ENCODE measurements around the gene AFAP1.
A peak's percentile ranks its signal among the peaks of the same experiment; 100 is the strongest.

The AFAP1 gene

DNA sequence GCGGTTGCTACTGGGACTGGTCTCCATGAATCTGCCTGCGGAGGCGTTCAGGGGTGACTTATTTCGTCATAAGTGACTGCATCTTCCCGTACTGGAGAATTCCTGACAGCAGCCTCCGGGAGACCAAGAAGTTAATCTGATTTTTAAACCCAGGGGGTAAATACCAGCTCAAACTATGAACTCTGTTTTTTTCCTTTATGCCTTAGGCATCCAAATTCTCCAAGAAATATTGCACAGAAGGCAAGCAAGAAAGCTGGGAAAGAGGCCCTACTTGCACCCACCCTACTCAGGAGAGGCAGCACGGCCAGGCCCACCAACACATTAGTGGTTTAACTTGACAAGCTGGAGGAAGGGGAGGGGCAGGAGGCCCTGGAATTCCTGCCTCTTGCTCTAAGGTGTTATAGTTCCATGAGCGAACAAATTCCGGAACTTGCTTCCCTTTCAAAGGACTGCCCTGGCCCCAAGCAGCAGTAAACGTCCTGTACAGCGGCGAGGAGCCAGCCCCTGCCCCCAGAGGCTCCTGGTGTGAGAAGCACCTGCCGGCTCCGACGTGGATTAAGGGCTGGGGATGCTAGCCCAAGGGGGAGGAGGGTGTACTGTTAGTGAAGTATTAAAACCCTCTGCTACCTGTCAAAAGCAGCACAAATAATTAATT is 177.2 kb downstream of the AFAP1 start:
- intact Hi-C loops (cut with DNase I; ENCODE audit: low total_unique reads), result loop anchor here (5.0 kb wide), 1 partner anchor 225 kb away; no protein-coding TSS in a partner anchor

GRCh38 chr4:7761720-7762119 is 177.9 kb downstream of the AFAP1 start:
- TF ChIP-seq CTCF (IDR thresholded peaks at IDR 0.05), result peak; percentile 77 to 83
- H3K36me3 ChIP-seq, result peaks cover 5 to 70% (median 37%) of the 10 kb centered on the region in 3 donors
- intact Hi-C loops (cut with DNase I; ENCODE audit: low total_unique reads), result loop anchor here (5.0 kb wide), 1 partner anchor 226 kb away; no protein-coding TSS in a partner anchor
- no peaks in the 10 kb centered on the region for H3K27me3 ChIP-seq
- no peaks in the 10 kb centered on the region for H3K9me3 ChIP-seq
- peaks cover 0 to 14% (median 2%) of the 10 kb centered on the region in 4 donors for H3K4me1 ChIP-seq
- H3K4me3 ChIP-seq, result no peak overlapping the region
- H3K27ac ChIP-seq, result peak overlapping the region in 1 of 2 donors; percentile 1
- peak; percentile 84 to 89 for DNase-seq

More for the DNA sequence above, 177.2 kb downstream of the AFAP1 start:
- H3K36me3 ChIP-seq, result peaks cover 5 to 74% (median 43%) of the 10 kb centered on the region in 3 donors
- no peaks in the 10 kb centered on the region for H3K9me3 ChIP-seq
- no peaks in the 10 kb centered on the region for H3K27me3 ChIP-seq
- H3K27ac ChIP-seq, result peak overlapping the region in 1 of 2 donors; percentile 1
- peaks cover 0 to 11% (median 2%) of the 10 kb centered on the region in 4 donors for H3K4me1 ChIP-seq
- DNase-seq, result no peak
- no peak for TF ChIP-seq CTCF (IDR thresholded peaks at IDR 0.05)
- H3K4me3 ChIP-seq, result no peak overlapping the region

DNA sequence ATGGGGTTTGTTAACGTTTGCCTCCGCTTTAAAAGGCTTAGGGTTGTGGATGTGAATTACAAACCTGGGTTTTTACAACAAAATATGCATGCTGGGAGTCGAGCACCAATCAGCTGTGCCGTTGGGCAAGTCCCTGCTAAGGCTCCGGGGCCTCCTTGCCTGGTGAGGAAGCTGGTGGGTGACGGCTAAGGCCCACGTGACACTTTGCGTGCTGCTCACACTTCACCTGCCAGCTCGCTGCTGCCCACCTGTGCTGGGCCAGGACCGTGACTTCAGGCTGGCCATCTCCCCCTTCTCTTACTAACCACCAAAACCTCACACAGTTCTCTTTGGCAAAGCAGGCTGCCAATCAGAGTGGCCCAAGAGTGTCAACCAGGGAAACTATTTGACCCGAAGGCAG is 178.3 kb downstream of the AFAP1 start:
- Histone ChIP-seq H3K4me1 (peaks cover 0 to 14% (median 2%) of the 10 kb centered on the region in 4 donors), H3K4me3 (no peak overlapping the region), H3K36me3 (peaks cover 5 to 69% (median 33%) of the 10 kb centered on the region in 3 donors), H3K9me3 (no peaks in the 10 kb centered on the region), H3K27me3 (no peaks in the 10 kb centered on the region), H3K27ac (no peak overlapping the region)
- TF ChIP-seq CTCF (IDR thresholded peaks at IDR 0.05), result no peak
- intact Hi-C loops (cut with DNase I; ENCODE audit: low total_unique reads), result loop anchor here (5.0 kb wide), 1 partner anchor 226 kb away; no protein-coding TSS in a partner anchor
- DNase-seq, result no peak

DNA sequence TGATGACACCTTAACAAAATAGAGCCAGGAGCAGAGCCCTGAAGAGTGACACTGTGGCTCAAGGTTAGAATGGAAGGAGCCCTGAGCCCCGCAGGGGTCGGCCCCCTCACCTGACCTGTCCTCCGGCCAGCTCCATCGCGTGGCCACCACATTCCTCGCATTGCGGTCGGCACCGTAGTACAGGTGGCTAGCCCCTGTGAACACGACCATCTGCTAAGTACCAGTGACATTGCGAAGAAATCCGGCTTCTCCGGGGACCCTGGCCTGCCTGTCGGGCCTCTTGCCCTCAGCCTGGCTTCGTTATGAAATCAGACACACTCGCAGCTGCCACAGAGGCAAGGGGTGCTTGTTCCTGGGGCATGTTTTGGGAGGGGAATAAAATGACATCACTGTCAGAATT is 179.0 kb downstream of the AFAP1 start:
- DNase-seq, result no peak
- TF ChIP-seq CTCF (IDR thresholded peaks at IDR 0.05), result no peak
- H3K27me3 ChIP-seq, result no peaks in the 10 kb centered on the region
- peaks cover 5 to 69% (median 27%) of the 10 kb centered on the region in 3 donors for H3K36me3 ChIP-seq
- H3K27ac ChIP-seq, result no peak overlapping the region
- H3K4me3 ChIP-seq, result no peak overlapping the region
- H3K9me3 ChIP-seq, result no peaks in the 10 kb centered on the region
- intact Hi-C loops (cut with DNase I; ENCODE audit: low total_unique reads), result loop anchor here (5.0 kb wide), 1 partner anchor 227 kb away; no protein-coding TSS in a partner anchor
- H3K4me1 ChIP-seq, result peaks cover 0 to 14% (median 2%) of the 10 kb centered on the region in 4 donors

GRCh38 chr4:7760228-7760627 is 179.4 kb downstream of the AFAP1 start:
- DNase-seq, result no peak
- H3K27ac ChIP-seq, result no peak overlapping the region
- intact Hi-C loops (cut with DNase I; ENCODE audit: low total_unique reads), result loop anchor here (5.0 kb wide), 1 partner anchor 227 kb away; no protein-coding TSS in a partner anchor
- TF ChIP-seq CTCF (IDR thresholded peaks at IDR 0.05), result no peak
- no peaks in the 10 kb centered on the region for H3K27me3 ChIP-seq
- no peak overlapping the region for H3K4me3 ChIP-seq
- peaks cover 5 to 64% (median 25%) of the 10 kb centered on the region in 3 donors for H3K36me3 ChIP-seq
- H3K9me3 ChIP-seq, result no peaks in the 10 kb centered on the region
- H3K4me1 ChIP-seq, result peaks cover 0 to 14% (median 2%) of the 10 kb centered on the region in 4 donors
